Measurements from ENCODE around the gene CUL7. TPM values are rescaled to one million over a fixed set of nuclear protein-coding genes. Genes with fewer than 3 reads are reported as not detected.
A peak's percentile ranks its signal among the peaks of the same experiment; 100 is the strongest.

The CUL7 gene
- total and polyA plus RNA-seq, 2 donors (not counting 1 experiment from before 2014, with no cell fraction given): 21.4 to 60.3 TPM

DNA sequence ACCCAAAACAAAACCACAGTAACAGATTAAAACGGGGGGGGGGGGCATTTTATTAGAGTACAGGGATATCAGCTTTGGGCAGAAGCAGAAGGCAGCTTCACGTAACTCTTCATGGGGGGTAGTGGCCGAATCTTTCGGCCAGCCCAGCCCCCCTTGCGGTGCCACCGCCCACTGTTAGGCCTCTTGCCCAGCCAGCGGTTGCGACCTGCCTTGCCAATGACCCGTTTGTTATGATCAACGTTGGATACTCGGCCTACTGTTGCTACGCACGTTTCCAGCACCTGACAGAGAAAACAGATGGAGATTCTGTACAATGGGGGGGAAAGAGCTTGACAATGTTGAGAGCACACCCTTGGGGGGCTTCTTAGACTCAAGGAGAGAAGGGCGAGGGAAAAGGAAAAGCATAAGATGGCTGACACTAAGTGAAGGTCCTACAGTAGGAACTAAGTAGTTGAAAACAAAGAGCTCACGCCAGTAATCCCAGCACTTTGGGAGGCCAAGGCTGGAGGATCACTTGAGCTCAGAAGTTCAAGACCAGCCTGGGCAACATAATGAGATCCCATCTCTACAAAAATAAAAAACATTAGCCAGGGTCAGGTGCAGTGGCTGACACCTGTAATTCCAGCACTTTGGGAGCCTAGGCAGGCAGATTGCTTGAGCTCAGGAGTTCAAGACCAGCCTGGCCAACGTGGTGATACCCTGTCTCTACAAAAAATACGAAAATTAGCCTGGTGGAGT lies 724 bp upstream of the CUL7 start:
- H3K4me1 ChIP-seq (ENCODE audit: control insufficient read depth, extremely low read depth, insufficient read depth, low read length): peaks cover 12% of the 10 kb centered on the region
- H3K36me3 ChIP-seq (ENCODE audit: control insufficient read depth, insufficient read depth, low read length): peaks cover 15% of the 10 kb centered on the region
- no peaks in the 10 kb centered on the region for H3K27me3 ChIP-seq (ENCODE audit: control insufficient read depth, insufficient read depth, low read length)
- H2AFZ ChIP-seq (ENCODE audit: low read length): no peak overlapping the region
- H4K20me1 ChIP-seq (ENCODE audit: control insufficient read depth, extremely low read depth, insufficient read depth, low read length): no peaks in the 10 kb centered on the region
- no peaks in the 10 kb centered on the region for H3K9me3 ChIP-seq (ENCODE audit: control insufficient read depth, insufficient read depth, low read depth, low read length)
- peak overlapping the region; percentile 25 for H3K4me2 ChIP-seq (ENCODE audit: extremely low read depth, insufficient read depth, low read length)
- TF ChIP-seq CTCF (conservative IDR thresholded peaks at IDR 0.05 in 1 of 2, IDR thresholded peaks at IDR 0.05 in 1 of 2; ENCODE audit: low read depth in 1 of 2, low read length in 2 of 2): no peak
- TF ChIP-seq EZH2 (IDR thresholded peaks at IDR 0.05; ENCODE audit: low read length, missing control alignments): no peak
- peak overlapping the region in 3 of 4 experiments; percentile 52 to 85 (median 72) for H3K4me3 ChIP-seq (replicated peaks in 1 of 4; ENCODE audit: control extremely low read depth in 1 of 4, insufficient read depth in 1 of 4, low read depth in 3 of 4, low read length in 4 of 4)
- peak in 1 of 2 donors; percentile 36 for DNase-seq (ENCODE audit: low read depth in 2 of 2)
- peak overlapping the region; percentile 92 for H3K27ac ChIP-seq (ENCODE audit: insufficient read depth, low read length)
- no peak overlapping the region for H3K9ac ChIP-seq (ENCODE audit: insufficient read depth, low read length)
- H3K79me2 ChIP-seq (ENCODE audit: control insufficient read depth, insufficient read depth, low read length): peaks cover 31% of the 10 kb centered on the region

DNA sequence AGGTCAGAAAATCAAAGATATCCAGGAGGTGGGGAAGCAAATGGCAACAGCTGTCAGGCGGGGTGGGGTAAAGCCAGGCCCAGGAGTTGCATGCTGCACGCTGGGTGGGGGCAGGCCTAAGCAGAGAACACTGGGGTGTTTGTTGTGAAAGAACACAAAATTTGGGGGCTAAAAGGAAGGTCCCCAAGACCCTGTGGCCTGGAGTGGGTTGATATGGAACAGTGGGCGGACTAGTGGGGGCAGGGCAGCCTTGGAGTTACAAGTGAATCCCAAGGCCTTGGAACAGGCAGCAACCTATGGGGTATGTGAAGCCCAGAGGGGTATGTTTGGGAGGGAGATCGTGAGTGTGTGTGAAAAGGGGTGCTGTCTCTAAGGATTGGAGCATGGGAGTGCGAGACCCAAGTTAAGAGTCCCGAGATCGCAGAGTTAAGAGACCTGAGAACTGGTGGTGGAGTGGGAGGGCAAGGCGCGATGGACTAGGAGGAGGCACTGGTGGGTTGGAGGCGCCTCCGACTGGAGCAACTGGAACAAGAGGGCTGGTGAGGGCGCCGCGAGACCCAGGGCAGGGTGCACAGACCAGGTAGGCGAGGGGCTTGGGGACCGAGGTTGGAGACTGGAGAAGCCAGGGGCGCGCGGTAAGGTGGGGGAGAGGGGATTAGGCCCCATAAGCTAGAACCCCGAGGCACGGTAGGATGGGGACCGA lies 658 bp downstream of the CUL7 start:
- Histone ChIP-seq H2AFZ (ENCODE audit: low read length) (no peak overlapping the region), H4K20me1 (ENCODE audit: control insufficient read depth, extremely low read depth, insufficient read depth, low read length) (no peaks in the 10 kb centered on the region), H3K9ac (ENCODE audit: insufficient read depth, low read length) (peak overlapping the region; percentile 93), H3K27me3 (ENCODE audit: control insufficient read depth, insufficient read depth, low read length) (no peaks in the 10 kb centered on the region), H3K79me2 (ENCODE audit: control insufficient read depth, insufficient read depth, low read length) (peaks cover 19% of the 10 kb centered on the region), H3K4me1 (ENCODE audit: control insufficient read depth, extremely low read depth, insufficient read depth, low read length) (peaks cover 8% of the 10 kb centered on the region), H3K27ac (ENCODE audit: insufficient read depth, low read length) (peak overlapping the region; percentile 92), H3K36me3 (ENCODE audit: control insufficient read depth, insufficient read depth, low read length) (peaks cover 18% of the 10 kb centered on the region), H3K4me2 (ENCODE audit: extremely low read depth, insufficient read depth, low read length) (peak overlapping the region; percentile 94), H3K4me3 (replicated peaks in 1 of 4; ENCODE audit: control extremely low read depth in 1 of 4, insufficient read depth in 1 of 4, low read depth in 3 of 4, low read length in 4 of 4) (peak overlapping the region; percentile 52 to 85 (median 69)), H3K9me3 (ENCODE audit: control insufficient read depth, insufficient read depth, low read depth, low read length) (no peaks in the 10 kb centered on the region)
- peak; percentile 20 to 29 for DNase-seq (ENCODE audit: low read depth in 2 of 2)
- TF ChIP-seq CTCF (conservative IDR thresholded peaks at IDR 0.05 in 1 of 2, IDR thresholded peaks at IDR 0.05 in 1 of 2; ENCODE audit: low read depth in 1 of 2, low read length in 2 of 2): no peak
- TF ChIP-seq EZH2 (IDR thresholded peaks at IDR 0.05; ENCODE audit: low read length, missing control alignments): no peak

- Histone ChIP-seq H3K79me2 (ENCODE audit: control insufficient read depth, insufficient read depth, low read length) (peaks cover 17% of the 10 kb centered on the region), H3K4me2 (ENCODE audit: extremely low read depth, insufficient read depth, low read length) (no peak overlapping the region), H2AFZ (ENCODE audit: low read length) (no peak overlapping the region), H3K4me1 (ENCODE audit: control insufficient read depth, extremely low read depth, insufficient read depth, low read length) (peaks cover 5% of the 10 kb centered on the region), H4K20me1 (ENCODE audit: control insufficient read depth, extremely low read depth, insufficient read depth, low read length) (no peaks in the 10 kb centered on the region), H3K27ac (ENCODE audit: insufficient read depth, low read length) (no peak overlapping the region), H3K27me3 (ENCODE audit: control insufficient read depth, insufficient read depth, low read length) (no peaks in the 10 kb centered on the region), H3K36me3 (ENCODE audit: control insufficient read depth, insufficient read depth, low read length) (peaks cover 18% of the 10 kb centered on the region), H3K9me3 (ENCODE audit: control insufficient read depth, insufficient read depth, low read depth, low read length) (no peaks in the 10 kb centered on the region), H3K4me3 (replicated peaks in 1 of 4; ENCODE audit: control extremely low read depth in 1 of 4, insufficient read depth in 1 of 4, low read depth in 3 of 4, low read length in 4 of 4) (peak overlapping the region in 3 of 4 experiments; percentile 66 to 85 (median 72)), H3K9ac (ENCODE audit: insufficient read depth, low read length) (no peak overlapping the region)
- no peak for DNase-seq (ENCODE audit: low read depth in 2 of 2)
- TF ChIP-seq EZH2 (IDR thresholded peaks at IDR 0.05; ENCODE audit: low read length, missing control alignments) (no peak), CTCF (conservative IDR thresholded peaks at IDR 0.05 in 1 of 2, IDR thresholded peaks at IDR 0.05 in 1 of 2; ENCODE audit: low read depth in 1 of 2, low read length in 2 of 2) (no peak)
These were observed 1.3 kb downstream of the CUL7 start for GRCh38 chr6:43052225-43052841.
